Stimulated activated memory B cell treated with anti-CD40 and anti-IgM and Interleukin-4, amounts not matched to agents 10 μg/mL and 1 μg/mL and 100 μg/mL, for 72 hours (primary cell): Measurements from ENCODE around the gene MARK1.

Experiments
- ATAC-seq: fragments of 150-1000 bp; cut with Tn5 transposase; 2 replicates; pipeline ENCODE4 v1.10.0; 2021
- H3K27ac Mint-ChIP-seq: one replicate; pipeline ENCODE4 v1.8.0; 2022; ENCODE audit warnings: mild to moderate bottlenecking, mixed read lengths
- H3K27me3 Mint-ChIP-seq: one replicate; pipeline ENCODE4 v1.8.0; 2022; ENCODE audit warnings: mixed read lengths
- H3K36me3 Mint-ChIP-seq: one replicate; pipeline ENCODE4 v1.8.0; 2022; ENCODE audit warnings: mixed read lengths
- H3K4me1 Mint-ChIP-seq: one replicate; pipeline ENCODE4 v1.8.0; 2022; ENCODE audit warnings: mixed read lengths
- H3K4me3 Mint-ChIP-seq: one replicate; pipeline ENCODE4 v1.8.0; 2022; ENCODE audit warnings: mild to moderate bottlenecking, moderate library complexity, mixed read lengths
- H3K9me3 Mint-ChIP-seq: one replicate; pipeline ENCODE4 v1.8.0; 2022; ENCODE audit warnings: mixed read lengths

MARK1 gene

GRCh38 chr1:220684890-220685289 lies 157.0 kb downstream of the MARK1 start:
- no peaks in the 10 kb centered on the region for H3K36me3 Mint-ChIP-seq
- no peak overlapping the region for H3K27ac Mint-ChIP-seq
- H3K9me3 Mint-ChIP-seq = no peaks in the 10 kb centered on the region
- H3K4me3 Mint-ChIP-seq = no peak overlapping the region
- H3K27me3 Mint-ChIP-seq = no peaks in the 10 kb centered on the region
- peaks cover 4% of the 10 kb centered on the region for H3K4me1 Mint-ChIP-seq
- no peak for ATAC-seq

DNA sequence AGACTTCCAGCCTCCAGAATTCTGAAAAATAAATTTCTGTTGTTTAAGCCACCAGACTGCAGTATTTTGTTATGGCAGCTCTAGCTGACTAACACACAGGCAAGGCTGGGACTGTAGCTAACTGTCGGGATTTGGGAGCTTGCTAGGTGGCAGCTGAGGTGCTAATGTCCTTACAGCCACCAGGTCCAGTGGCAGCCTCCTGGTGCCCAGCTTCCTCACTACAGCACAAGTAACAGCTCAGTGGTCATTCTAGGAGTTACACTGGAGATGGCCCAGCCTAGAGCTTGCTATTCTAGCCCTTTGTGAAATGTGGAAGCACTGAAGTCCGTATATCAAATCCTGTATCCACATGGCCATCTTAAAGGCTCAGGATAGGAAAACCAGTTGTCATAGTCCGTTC lies 157.9 kb downstream of the MARK1 start:
- Mint-ChIP-seq H3K4me1 (peaks cover 9% of the 10 kb centered on the region), H3K27ac (no peak overlapping the region), H3K9me3 (no peaks in the 10 kb centered on the region), H3K27me3 (no peaks in the 10 kb centered on the region), H3K4me3 (no peak overlapping the region), H3K36me3 (no peaks in the 10 kb centered on the region)
- no peak for ATAC-seq

DNA sequence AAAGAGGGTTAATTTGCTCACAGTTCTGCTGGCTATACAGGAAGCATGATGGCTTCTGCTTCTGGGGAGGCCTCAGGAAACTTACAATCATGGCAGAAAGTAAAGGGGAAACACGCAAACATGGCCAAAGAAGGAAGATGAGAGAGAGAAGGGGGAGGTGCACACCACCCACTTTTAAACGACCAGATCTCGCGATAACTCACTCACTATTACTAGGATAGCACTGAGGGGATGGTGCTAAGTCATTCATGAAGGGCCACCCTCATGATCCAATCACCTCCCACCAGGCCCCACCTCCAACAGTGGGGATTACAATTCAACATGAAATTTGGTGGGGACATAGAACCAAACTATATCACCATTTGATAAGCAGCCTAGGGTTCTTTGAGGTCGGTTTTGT lies 159.9 kb downstream of the MARK1 start:
- Mint-ChIP-seq H3K27me3 (no peaks in the 10 kb centered on the region), H3K36me3 (no peaks in the 10 kb centered on the region), H3K9me3 (no peaks in the 10 kb centered on the region), H3K4me1 (peaks cover 23% of the 10 kb centered on the region), H3K27ac (no peak overlapping the region), H3K4me3 (no peak overlapping the region)
- ATAC-seq = no peak

- Mint-ChIP-seq H3K4me1 (peaks cover 25% of the 10 kb centered on the region), H3K27me3 (no peaks in the 10 kb centered on the region), H3K4me3 (peak overlapping the region; percentile 95), H3K36me3 (no peaks in the 10 kb centered on the region), H3K9me3 (no peaks in the 10 kb centered on the region), H3K27ac (peak overlapping the region; percentile 97)
- no peak for ATAC-seq
Measured at GRCh38 chr1:220689666-220690065, 161.7 kb downstream of the MARK1 start.

DNA sequence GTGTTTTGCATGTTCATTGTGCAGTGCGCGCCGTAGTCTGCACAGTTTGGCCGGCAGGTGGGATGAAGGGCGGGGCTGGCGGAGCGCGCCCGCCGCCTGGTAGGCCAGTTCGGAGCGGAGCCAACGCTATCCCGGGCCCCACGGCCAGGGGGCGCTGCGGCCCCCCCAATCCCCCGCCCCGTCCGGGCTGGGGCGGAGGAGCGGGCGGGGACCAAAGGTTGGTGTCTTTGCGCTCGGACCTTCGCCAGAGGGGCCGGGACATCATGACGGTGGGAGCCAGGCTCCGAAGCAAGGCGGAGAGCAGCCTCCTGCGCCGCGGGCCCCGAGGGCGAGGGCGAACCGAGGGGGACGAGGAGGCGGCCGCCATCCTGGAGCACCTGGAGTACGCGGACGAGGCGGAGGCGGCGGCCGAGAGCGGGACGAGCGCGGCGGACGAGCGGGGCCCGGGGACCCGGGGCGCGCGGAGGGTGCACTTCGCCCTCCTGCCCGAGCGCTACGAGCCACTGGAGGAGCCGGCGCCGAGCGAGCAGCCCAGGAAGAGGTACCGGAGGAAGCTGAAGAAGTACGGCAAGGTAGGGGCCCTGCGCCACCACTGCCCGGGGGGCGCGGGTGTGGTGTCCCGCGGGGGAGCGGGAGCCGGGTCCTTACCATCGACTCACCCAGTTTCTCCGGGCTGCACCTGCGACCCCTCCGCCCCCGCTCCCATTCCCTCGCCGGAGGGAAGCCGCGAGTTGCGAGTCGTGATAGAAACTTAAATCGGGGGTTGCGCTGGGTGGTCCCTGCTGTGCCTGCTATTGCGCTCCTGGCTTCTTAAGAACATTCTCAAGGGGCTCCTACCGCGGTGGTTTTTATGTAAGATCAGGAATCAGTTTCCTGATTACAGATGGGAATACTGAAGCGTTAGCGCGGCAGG lies 162.5 kb downstream of the MARK1 start, which contains the start of gene C1orf115:
C1orf115 (plus strand) TSS at position 224 of the 913 bp plus-strand sequence; CDS start at position 264, 40 bp downstream.
- Mint-ChIP-seq H3K27ac (peak within 1 kb of the TSS; percentile 97), H3K4me1 (peaks cover 25% of the 10 kb centered on the region), H3K27me3 (no peaks in the 10 kb centered on the region), H3K4me3 (peak within 1 kb of the TSS; percentile 95), H3K36me3 (no peaks in the 10 kb centered on the region), H3K9me3 (no peaks in the 10 kb centered on the region)
- ATAC-seq = peak; percentile 98

GRCh38 chr1:220691053-220691684 lies 163.2 kb downstream of the MARK1 start:
- Mint-ChIP-seq H3K9me3 (no peaks in the 10 kb centered on the region), H3K36me3 (no peaks in the 10 kb centered on the region), H3K4me3 (peak overlapping the region; percentile 95), H3K27ac (peak overlapping the region; percentile 97), H3K27me3 (no peaks in the 10 kb centered on the region), H3K4me1 (peaks cover 25% of the 10 kb centered on the region)
- ATAC-seq = no peak

GRCh38 chr1:220692436-220693228 lies 164.7 kb downstream of the MARK1 start:
- Mint-ChIP-seq H3K27me3 (no peaks in the 10 kb centered on the region), H3K27ac (no peak overlapping the region), H3K4me1 (peaks cover 25% of the 10 kb centered on the region), H3K36me3 (no peaks in the 10 kb centered on the region), H3K4me3 (peak overlapping the region; percentile 2), H3K9me3 (no peaks in the 10 kb centered on the region)
- ATAC-seq = no peak

DNA sequence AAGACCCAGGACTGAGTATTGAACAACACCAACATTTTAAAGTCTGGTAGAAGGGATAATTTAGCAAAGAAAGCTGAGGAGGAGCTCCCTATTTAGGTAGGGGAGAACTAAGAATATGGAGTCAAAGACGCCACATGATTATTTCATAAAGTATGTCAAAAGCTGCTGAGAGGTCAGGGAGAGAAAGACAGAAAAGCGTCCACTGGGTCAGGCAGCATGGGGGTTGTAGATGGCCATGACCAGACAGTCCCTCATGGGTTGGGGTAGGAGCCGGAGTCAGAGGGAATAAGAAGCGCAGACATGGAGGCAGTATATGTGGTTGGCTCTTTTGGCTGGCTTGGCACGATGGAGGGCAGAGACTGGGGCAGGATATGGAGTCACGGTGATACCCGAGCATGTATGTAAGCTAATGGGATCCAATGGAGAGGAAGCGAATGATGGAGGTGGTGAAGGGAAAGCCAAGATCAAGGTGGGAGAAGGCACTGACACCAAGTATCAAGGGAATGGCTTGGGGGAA lies 167.0 kb downstream of the MARK1 start:
- Mint-ChIP-seq H3K4me1 (peaks cover 21% of the 10 kb centered on the region), H3K27me3 (no peaks in the 10 kb centered on the region), H3K27ac (no peak overlapping the region), H3K4me3 (no peak overlapping the region), H3K9me3 (no peaks in the 10 kb centered on the region), H3K36me3 (peaks cover 5% of the 10 kb centered on the region)
- ATAC-seq = no peak

DNA sequence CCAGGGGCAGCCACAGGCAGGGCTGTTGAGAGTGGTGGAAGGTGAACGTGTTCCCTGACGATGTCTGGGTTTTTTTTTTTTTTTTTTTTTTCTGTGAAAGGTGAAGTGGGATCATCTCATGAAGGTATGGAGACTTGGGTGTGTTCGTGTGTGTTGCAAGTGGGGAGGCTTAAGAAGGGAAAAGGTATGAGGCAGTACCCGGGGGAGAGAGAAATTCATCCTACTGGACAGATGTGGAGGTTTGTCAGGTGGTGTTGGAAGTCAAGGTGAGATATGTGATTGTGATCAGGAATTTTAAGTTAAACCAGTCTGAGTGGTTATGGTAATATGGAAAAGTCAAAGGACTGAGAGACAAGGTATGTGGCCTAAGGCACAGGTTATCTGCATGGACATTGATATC lies 167.5 kb downstream of the MARK1 start:
- Mint-ChIP-seq H3K27me3 (no peaks in the 10 kb centered on the region), H3K4me1 (peaks cover 16% of the 10 kb centered on the region), H3K4me3 (no peak overlapping the region), H3K36me3 (peaks cover 5% of the 10 kb centered on the region), H3K9me3 (no peaks in the 10 kb centered on the region), H3K27ac (no peak overlapping the region)
- no peak for ATAC-seq

- no peak for ATAC-seq
- Mint-ChIP-seq H3K27ac (no peak overlapping the region), H3K9me3 (no peaks in the 10 kb centered on the region), H3K27me3 (no peaks in the 10 kb centered on the region), H3K36me3 (peaks cover 5% of the 10 kb centered on the region), H3K4me1 (peaks cover 16% of the 10 kb centered on the region), H3K4me3 (no peak overlapping the region)
Measured at GRCh38 chr1:220696226-220696862, 168.4 kb downstream of the MARK1 start.

- Mint-ChIP-seq H3K4me1 (peaks cover 12% of the 10 kb centered on the region), H3K27me3 (no peaks in the 10 kb centered on the region), H3K9me3 (no peaks in the 10 kb centered on the region), H3K27ac (no peak overlapping the region), H3K36me3 (peaks cover 5% of the 10 kb centered on the region), H3K4me3 (no peak overlapping the region)
- ATAC-seq = no peak
Measured at GRCh38 chr1:220696863-220697231, 168.9 kb downstream of the MARK1 start.

DNA sequence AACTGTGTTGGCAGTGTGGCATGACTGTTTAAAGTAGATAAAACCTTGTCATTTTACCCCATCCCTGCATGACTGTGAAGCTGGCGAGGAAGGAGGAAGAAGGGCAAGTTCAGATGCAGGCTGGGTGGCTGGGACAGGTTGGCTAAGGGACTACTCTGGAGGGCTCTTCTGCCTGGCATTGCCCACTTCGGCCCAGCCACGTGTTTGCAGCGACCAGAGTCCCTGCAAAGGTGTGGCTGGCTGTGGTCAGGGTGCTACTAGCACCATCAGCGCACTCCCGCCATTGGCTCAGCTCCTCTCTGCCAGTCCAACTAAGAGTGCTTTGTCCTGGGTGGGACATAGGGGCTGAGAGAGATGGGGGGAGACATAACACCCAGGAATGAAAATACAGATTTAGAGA lies 169.4 kb downstream of the MARK1 start:
- H3K36me3 Mint-ChIP-seq = peaks cover 5% of the 10 kb centered on the region
- H3K27ac Mint-ChIP-seq = no peak overlapping the region
- H3K9me3 Mint-ChIP-seq = peaks cover 3% of the 10 kb centered on the region
- no peaks in the 10 kb centered on the region for H3K27me3 Mint-ChIP-seq
- no peak for ATAC-seq
- no peak overlapping the region for H3K4me3 Mint-ChIP-seq
- peaks cover 12% of the 10 kb centered on the region for H3K4me1 Mint-ChIP-seq

- Mint-ChIP-seq H3K9me3 (peaks cover 3% of the 10 kb centered on the region), H3K4me3 (no peak overlapping the region), H3K36me3 (peaks cover 5% of the 10 kb centered on the region), H3K27ac (no peak overlapping the region), H3K27me3 (no peaks in the 10 kb centered on the region), H3K4me1 (peaks cover 14% of the 10 kb centered on the region)
- ATAC-seq = no peak
Measured at GRCh38 chr1:220698607-220699016, 170.7 kb downstream of the MARK1 start.

DNA sequence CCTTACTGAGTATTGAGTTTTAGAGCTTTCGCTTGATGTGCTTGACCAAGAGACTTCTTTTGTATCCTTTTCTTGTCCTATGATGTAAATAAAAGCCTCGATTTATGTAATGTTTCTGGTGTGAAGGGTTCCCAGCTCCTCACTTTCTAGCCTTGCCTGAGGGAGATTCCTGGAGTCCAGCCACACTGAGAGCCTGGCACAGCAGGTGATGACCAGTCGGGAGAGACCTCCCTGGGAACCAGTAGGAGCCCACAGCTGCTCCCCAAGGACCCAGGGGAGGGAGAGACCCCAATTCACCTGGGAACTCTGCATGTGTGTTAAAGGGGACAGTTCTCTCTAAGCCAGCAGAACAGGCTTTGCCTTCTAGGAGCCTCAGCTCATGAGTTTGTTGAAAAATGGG lies 171.1 kb downstream of the MARK1 start:
- Mint-ChIP-seq H3K4me1 (peaks cover 14% of the 10 kb centered on the region), H3K36me3 (peaks cover 5% of the 10 kb centered on the region), H3K27me3 (no peaks in the 10 kb centered on the region), H3K4me3 (no peak overlapping the region), H3K27ac (no peak overlapping the region), H3K9me3 (peaks cover 5% of the 10 kb centered on the region)
- ATAC-seq = no peak
